ENCODE results near the gene FSTL4. TPM values are rescaled to one million over a fixed set of nuclear protein-coding genes. Genes with fewer than 3 reads are reported as not detected.

FSTL4 gene
- polyA plus RNA-seq, 1 donor (not counting 4 experiments of a cell fraction or from before 2014, with no cell fraction given), result 1.7 TPM

- FAIRE-seq (no peak), DNase-seq (ENCODE audit: low read depth, low spot score) (no peak)
- dilution Hi-C loops (cut with MboI; ENCODE audit: extremely low pct_ligation_motif_present, low sequenced_read_pairs), result no loop called here
- Histone ChIP-seq H3K27ac (ENCODE audit: control insufficient read depth, insufficient read depth, low read length) (no peak overlapping the region), H3K79me2 (ENCODE audit: control insufficient read depth, insufficient read depth, low read length) (no peaks in the 10 kb centered on the region), H3K9me1 (ENCODE audit: control insufficient read depth, extremely low read depth, insufficient read depth, low read length) (no peaks in the 10 kb centered on the region), H3K4me1 (ENCODE audit: control insufficient read depth, extremely low read depth, insufficient read depth, low read length) (no peaks in the 10 kb centered on the region), H3K9me3 (ENCODE audit: control insufficient read depth, low read depth, low read length) (no peaks in the 10 kb centered on the region), H3K36me3 (ENCODE audit: control insufficient read depth in 2 of 2, extremely low read depth in 1 of 2, insufficient read depth in 2 of 2, low read length in 2 of 2) (no peaks in the 10 kb centered on the region), H3K9ac (ENCODE audit: control insufficient read depth, extremely low read depth, insufficient read depth, low read length) (no peak overlapping the region), H3K4me3 (ENCODE audit: control insufficient read depth in 2 of 3, extremely low read depth in 1 of 3, insufficient read depth in 2 of 3, low read depth in 1 of 3, low read length in 3 of 3) (no peak overlapping the region), H4K20me1 (ENCODE audit: control insufficient read depth, extremely low read depth, insufficient read depth, low read length) (no peaks in the 10 kb centered on the region), H3K27me3 (ENCODE audit: control insufficient read depth, extremely low read depth, insufficient read depth, low read length) (no peaks in the 10 kb centered on the region), H2AFZ (ENCODE audit: control insufficient read depth, low read length) (no peak overlapping the region), H3K4me2 (ENCODE audit: control insufficient read depth, extremely low read depth, insufficient read depth, low read depth, low read length) (no peak overlapping the region)
- TF ChIP-seq CTCF (optimal IDR thresholded peaks at IDR 0.05 in 1 of 3, IDR thresholded peaks at IDR 0.05 in 1 of 3, conservative IDR thresholded peaks at IDR 0.05 in 1 of 3; ENCODE audit: extremely low read depth in 1 of 3, insufficient read depth in 2 of 3, low read length in 3 of 3), result no peak
Measured at GRCh38 chr5:133644000-133644865, 31.9 kb upstream of the FSTL4 start.

- FAIRE-seq, result no peak
Measured at GRCh38 chr5:133643365-133643764, 31.0 kb upstream of the FSTL4 start.

More at GRCh38 chr5:133643365-133643764, 31.0 kb upstream of the FSTL4 start:
- no peak overlapping the region for H2AFZ ChIP-seq (ENCODE audit: control insufficient read depth, low read length)
- H3K36me3 ChIP-seq (ENCODE audit: control insufficient read depth in 2 of 2, extremely low read depth in 1 of 2, insufficient read depth in 2 of 2, low read length in 2 of 2), result no peaks in the 10 kb centered on the region
- no peaks in the 10 kb centered on the region for H3K9me1 ChIP-seq (ENCODE audit: control insufficient read depth, extremely low read depth, insufficient read depth, low read length)
- H3K9me3 ChIP-seq (ENCODE audit: control insufficient read depth, low read depth, low read length), result no peaks in the 10 kb centered on the region
- H3K9ac ChIP-seq (ENCODE audit: control insufficient read depth, extremely low read depth, insufficient read depth, low read length), result no peak overlapping the region
- no peak overlapping the region for H3K4me2 ChIP-seq (ENCODE audit: control insufficient read depth, extremely low read depth, insufficient read depth, low read depth, low read length)
- no peaks in the 10 kb centered on the region for H4K20me1 ChIP-seq (ENCODE audit: control insufficient read depth, extremely low read depth, insufficient read depth, low read length)
- H3K27me3 ChIP-seq (ENCODE audit: control insufficient read depth, extremely low read depth, insufficient read depth, low read length), result no peaks in the 10 kb centered on the region
- DNase-seq (ENCODE audit: low read depth, low spot score), result no peak
- no peak overlapping the region for H3K4me3 ChIP-seq (ENCODE audit: control insufficient read depth in 2 of 3, extremely low read depth in 1 of 3, insufficient read depth in 2 of 3, low read depth in 1 of 3, low read length in 3 of 3)
- H3K27ac ChIP-seq (ENCODE audit: control insufficient read depth, insufficient read depth, low read length), result no peak overlapping the region
- TF ChIP-seq EZH2 (IDR thresholded peaks at IDR 0.05; ENCODE audit: low read length), result no peak
- no peak for TF ChIP-seq CTCF (optimal IDR thresholded peaks at IDR 0.05 in 1 of 3, IDR thresholded peaks at IDR 0.05 in 1 of 3, conservative IDR thresholded peaks at IDR 0.05 in 1 of 3; ENCODE audit: extremely low read depth in 1 of 3, insufficient read depth in 2 of 3, low read length in 3 of 3)
- H3K79me2 ChIP-seq (ENCODE audit: control insufficient read depth, insufficient read depth, low read length), result no peaks in the 10 kb centered on the region
- dilution Hi-C loops (cut with MboI; ENCODE audit: extremely low pct_ligation_motif_present, low sequenced_read_pairs), result no loop called here
- no peaks in the 10 kb centered on the region for H3K4me1 ChIP-seq (ENCODE audit: control insufficient read depth, extremely low read depth, insufficient read depth, low read length)

All from keratinocyte (primary cell).